OCI-LY3 (cell line): Measurements from ENCODE around the gene LAMTOR3.

ENCODE experiments used
- H2AFZ ChIP-seq: fragments of 200-600, 300-600 bp; shearing (Covaris generic); 2 replicates; pipeline ENCODE4 v1.6.0; 2014; ENCODE audit warnings: antibody characterized with exemption, low read depth, low read length
- H3K27ac ChIP-seq: fragments of 200-600, 300-600 bp; sonication (generic); 2 replicates; pipeline ENCODE4 v1.5.1; 2014; ENCODE audit warnings: mild to moderate bottlenecking, low read length, moderate library complexity, mixed read lengths
- H3K27me3 ChIP-seq: fragments of 200-600, 300-600 bp; sonication (generic); 2 replicates; pipeline ENCODE4 v1.6.1; 2014; ENCODE audit warnings: low read depth, low read length, mixed read lengths
- H3K36me3 ChIP-seq: fragments of 200-600, 300-600 bp; sonication (generic); replicated peaks from 2 replicates; pipeline ENCODE3; 2014; ENCODE audit warnings: low read depth, low read length, mixed read lengths
- H3K4me1 ChIP-seq: fragments of 300-600, 200-600 bp; sonication (generic); 2 replicates; pipeline ENCODE4 v1.6.1; 2014; ENCODE audit warnings: low read length, mixed read lengths
- H3K4me2 ChIP-seq: fragments of 200-600, 300-600 bp; sonication (generic); 2 replicates; pipeline ENCODE4 v1.6.1; 2014; ENCODE audit warnings: low read length, mixed read lengths
- H3K4me3 ChIP-seq: fragments of 300-600, 200-600 bp; sonication (generic); 2 replicates; pipeline ENCODE4 v1.5.1; 2014; ENCODE audit warnings: antibody characterized with exemption, mild to moderate bottlenecking, low read length, moderate library complexity
- H3K79me2 ChIP-seq: fragments of 300-600, 200-600 bp; shearing (Covaris generic); 2 replicates; pipeline ENCODE4 v1.6.1; 2014; ENCODE audit warnings: mild to moderate bottlenecking, low read length, mixed read lengths
- H3K9ac ChIP-seq: fragments of 300-600, 200-600 bp; shearing (Covaris generic); 2 replicates; pipeline ENCODE4 v1.6.0; 2014; ENCODE audit warnings: mild to moderate bottlenecking, low read length, moderate library complexity
- H3K9me3 ChIP-seq: fragments of 200-600, 300-600 bp; shearing (Covaris generic); 2 replicates; pipeline ENCODE4 v1.6.1; 2014; ENCODE audit warnings: low read length, mixed read lengths; ENCODE audit not compliant: insufficient read depth
- H4K20me1 ChIP-seq: fragments of 200-600, 300-600 bp; sonication (generic); 2 replicates; pipeline ENCODE4 v1.6.1; 2016; ENCODE audit warnings: low read length, mixed read lengths; ENCODE audit not compliant: insufficient read depth
- CTCF ChIP-seq: fragments of 200-600, 300-600 bp; sonication (generic); IDR thresholded peaks from 2 replicates; pipeline ENCODE4 v1.5.1; 2014; ENCODE audit warnings: antibody characterized with exemption, low read length, low read depth
- EZH2phosphoT487 ChIP-seq: fragments of 200-600 bp; shearing (Covaris generic); IDR thresholded peaks from 2 replicates; pipeline ENCODE4 v1.6.1; 2018; ENCODE audit warnings: antibody characterized with exemption, mixed run types, low read depth

LAMTOR3 gene

GRCh38 chr4:99855678-99856077 is 38.5 kb downstream of the LAMTOR3 start:
- peak overlapping the region; percentile 66 for H3K27ac ChIP-seq
- H3K9ac ChIP-seq = no peak overlapping the region
- H3K79me2 ChIP-seq = peaks cover 20% of the 10 kb centered on the region; the same call in 1 of the 2 replicates
- no peaks in the 10 kb centered on the region for H4K20me1 ChIP-seq
- no peaks in the 10 kb centered on the region for H3K27me3 ChIP-seq
- H2AFZ ChIP-seq = no peak overlapping the region
- peaks cover 60% of the 10 kb centered on the region for H3K36me3 ChIP-seq
- H3K4me1 ChIP-seq = peaks cover 48% of the 10 kb centered on the region
- H3K4me3 ChIP-seq = no peak overlapping the region
- no peak for TF ChIP-seq EZH2phosphoT487
- peak overlapping the region; percentile 47 for H3K4me2 ChIP-seq
- no peaks in the 10 kb centered on the region for H3K9me3 ChIP-seq

- no peaks in the 10 kb centered on the region for H3K27me3 ChIP-seq
- H3K9me3 ChIP-seq = no peaks in the 10 kb centered on the region
- H3K4me1 ChIP-seq = peaks cover 62% of the 10 kb centered on the region
- peaks cover 58% of the 10 kb centered on the region for H3K36me3 ChIP-seq
- H3K27ac ChIP-seq = no peak overlapping the region
- no peak overlapping the region for H3K4me3 ChIP-seq
- H3K4me2 ChIP-seq = no peak overlapping the region
- TF ChIP-seq CTCF (no peak), EZH2phosphoT487 (no peak)
- no peak overlapping the region for H3K9ac ChIP-seq
- H2AFZ ChIP-seq = no peak overlapping the region
- peaks cover 5% of the 10 kb centered on the region for H4K20me1 ChIP-seq
- peaks cover 16% of the 10 kb centered on the region; the same call in 1 of the 2 replicates for H3K79me2 ChIP-seq
Observed at GRCh38 chr4:99853999-99854398, 40.2 kb downstream of the LAMTOR3 start.

GRCh38 chr4:99853190-99853589 is 41.0 kb downstream of the LAMTOR3 start:
- Histone ChIP-seq H3K4me3 (no peak overlapping the region), H3K27me3 (no peaks in the 10 kb centered on the region), H4K20me1 (peaks cover 12% of the 10 kb centered on the region), H3K79me2 (peaks cover 16% of the 10 kb centered on the region; the same call in 1 of the 2 replicates), H2AFZ (no peak overlapping the region), H3K9me3 (no peaks in the 10 kb centered on the region), H3K4me2 (no peak overlapping the region), H3K9ac (no peak overlapping the region), H3K4me1 (peaks cover 71% of the 10 kb centered on the region), H3K27ac (no peak overlapping the region), H3K36me3 (peaks cover 56% of the 10 kb centered on the region)
- TF ChIP-seq EZH2phosphoT487 (no peak), CTCF (no peak)

- TF ChIP-seq CTCF = no peak
- TF ChIP-seq EZH2phosphoT487 = no peak
- no peaks in the 10 kb centered on the region for H3K27me3 ChIP-seq
- peak overlapping the region; percentile 66 for H3K4me2 ChIP-seq
- peaks cover 16% of the 10 kb centered on the region; the same call in 1 of the 2 replicates for H3K79me2 ChIP-seq
- H3K9me3 ChIP-seq = no peaks in the 10 kb centered on the region
- H3K4me1 ChIP-seq = peaks cover 80% of the 10 kb centered on the region
- H3K9ac ChIP-seq = 0 out of 2 replicates have a peak overlapping the region, but pooled peaks have one; percentile 3
- peak overlapping the region; percentile 80 for H3K27ac ChIP-seq
- H3K4me3 ChIP-seq = peak overlapping the region; percentile 25
- H3K36me3 ChIP-seq = peaks cover 50% of the 10 kb centered on the region
- peaks cover 12% of the 10 kb centered on the region for H4K20me1 ChIP-seq
- no peak overlapping the region for H2AFZ ChIP-seq
Observed at GRCh38 chr4:99852199-99852749, 42.0 kb downstream of the LAMTOR3 start.
